NCI-H2107 (cell line): ENCODE results near the gene GRK2.
A peak's percentile ranks its signal among the peaks of the same experiment; 100 is the strongest.
"Not testable (repeated sequence)": the region's sequence is repeated elsewhere in the genome, so short reads cannot be mapped to it uniquely, and the experiment has no call there.

Experiments used
- DNase-seq: peaks from one replicate; lab custom pipeline; 2025; lab: John Stamatoyannopoulos, UW

The GRK2 gene

GRCh38 chr11:67312187-67313021 is 46.1 kb downstream of the GRK2 start:
- no peak for DNase-seq

GRCh38 chr11:67313125-67313890 is 47.0 kb downstream of the GRK2 start:
- no peak for DNase-seq

GRCh38 chr11:67314218-67314617 is 47.9 kb downstream of the GRK2 start:
- no peak for DNase-seq

- no peak for DNase-seq
Measured at GRCh38 chr11:67315325-67315909, 49.1 kb downstream of the GRK2 start.

GRCh38 chr11:67316882-67317204 is 50.6 kb downstream of the GRK2 start:
- no peak for DNase-seq

- DNase-seq, result peak; percentile 98
Measured at GRCh38 chr11:67317205-67317887, 51.1 kb downstream of the GRK2 start.

- DNase-seq, result no peak
Measured at GRCh38 chr11:67317888-67318555, 51.7 kb downstream of the GRK2 start.

GRCh38 chr11:67318876-67319275 is 52.6 kb downstream of the GRK2 start:
- not testable (repeated sequence) for DNase-seq

GRCh38 chr11:67320011-67320410 is 53.7 kb downstream of the GRK2 start:
- DNase-seq, result no peak

GRCh38 chr11:67320691-67321090 is 54.4 kb downstream of the GRK2 start:
- no peak for DNase-seq

GRCh38 chr11:67321313-67321871 is 55.1 kb downstream of the GRK2 start:
- DNase-seq, result no peak

GRCh38 chr11:67322049-67322448 is 55.8 kb downstream of the GRK2 start:
- DNase-seq, result no peak

- no peak for DNase-seq
Measured at GRCh38 chr11:67323526-67323925, 57.3 kb downstream of the GRK2 start.

- no peak for DNase-seq
Measured at GRCh38 chr11:67332081-67332691, 65.9 kb downstream of the GRK2 start.
